CD14-positive monocyte (primary cell): ENCODE measurements around the gene ANO4. TPM values are rescaled to one million over a fixed set of nuclear protein-coding genes. Genes with fewer than 3 reads are reported as not detected.

Experiments
- DNase-seq, 3 donors: peaks; one replicate each; pipeline ENCODE4 v3.0.0-alpha.2; 2011 to 2022
- H2AFZ ChIP-seq: 2 replicates; pipeline ENCODE4 v1.6.0; 2012; ENCODE audit warnings: mild to moderate bottlenecking, low read depth, low read length, inconsistent platforms; ENCODE audit not compliant: insufficient read depth, poor library complexity, severe bottlenecking
- H3K27ac ChIP-seq, 2 donors: 1 replicate in 1 of 2; 2 replicates in 1 of 2; pipeline ENCODE4 v1.5.1; 2012 to 2013; ENCODE audit warnings: low read length in 2 of 2, control low read depth in 1 of 2, inconsistent platforms in 1 of 2, low read depth in 1 of 2, mild to moderate bottlenecking in 1 of 2
- H3K27me3 ChIP-seq, 2 donors: one replicate each; pipeline versions ENCODE4 v1.6.0 to v1.6.1; 2011 to 2013; ENCODE audit warnings: low read length in 2 of 2; ENCODE audit not compliant: control insufficient read depth in 2 of 2, insufficient read depth in 2 of 2
- H3K36me3 ChIP-seq, 2 donors: replicated peaks in 1 of 2; 1 replicate in 1 of 2; 2 replicates in 1 of 2; pipeline versions ENCODE4 v1.5.1 to v1.6.1; 2012 to 2013; ENCODE audit warnings: low read length in 2 of 2, control low read depth in 1 of 2, inconsistent platforms in 1 of 2, mild to moderate bottlenecking in 1 of 2; ENCODE audit not compliant: insufficient read depth in 2 of 2, control insufficient read depth in 1 of 2
- H3K4me1 ChIP-seq, 2 donors: 1 replicate in 1 of 2; 2 replicates in 1 of 2; pipeline versions ENCODE4 v1.5.1 to v1.6.1; 2012 to 2013; ENCODE audit warnings: low read length in 2 of 2, control low read depth in 1 of 2, inconsistent platforms in 1 of 2, mild to moderate bottlenecking in 1 of 2, moderate library complexity in 1 of 2; ENCODE audit not compliant: insufficient read depth in 2 of 2, control insufficient read depth in 1 of 2
- H3K4me2 ChIP-seq: replicated peaks from 2 replicates; pipeline ENCODE3; 2012; ENCODE audit warnings: low read length, moderate library complexity, mild to moderate bottlenecking; ENCODE audit not compliant: poor library complexity, severe bottlenecking; ENCODE audit errors: extremely low read depth
- H3K4me3 ChIP-seq, 3 experiments: fragments of 200-600 bp in 1 of 3; sonication (generic) in 1 of 3; replicated peaks in 1 of 3; 1 replicate in 2 of 3; 2 replicates in 1 of 3; pipeline ENCODE4 v1.5.1; 2011 to 2013; ENCODE audit warnings: low read length in 3 of 3, mild to moderate bottlenecking in 3 of 3, control low read depth in 2 of 3, low read depth in 2 of 3, inconsistent platforms in 1 of 3, moderate library complexity in 1 of 3
- H3K79me2 ChIP-seq: 2 replicates; pipeline ENCODE4 v1.6.0; 2012; ENCODE audit warnings: mild to moderate bottlenecking, control low read depth, inconsistent platforms, low read length, moderate library complexity; ENCODE audit not compliant: insufficient read depth
- H3K9ac ChIP-seq: 2 replicates; pipeline ENCODE4 v1.6.0; 2017; ENCODE audit warnings: low read length, mild to moderate bottlenecking; ENCODE audit not compliant: insufficient read depth, poor library complexity, severe bottlenecking
- H3K9me3 ChIP-seq, 2 donors: replicated peaks in 1 of 2; 1 replicate in 1 of 2; 2 replicates in 1 of 2; pipeline versions ENCODE4 v1.5.1 to v1.6.1; 2012 to 2013; ENCODE audit warnings: low read length in 2 of 2, control low read depth in 1 of 2; ENCODE audit not compliant: control insufficient read depth in 1 of 2, insufficient read depth in 1 of 2
- H4K20me1 ChIP-seq: 2 replicates; pipeline ENCODE4 v1.6.0; 2012; ENCODE audit warnings: mild to moderate bottlenecking, low read length, control low read depth, moderate library complexity; ENCODE audit not compliant: insufficient read depth
- H3K27ac Mint-ChIP-seq, 7 donors: one replicate each; pipeline ENCODE4 v1.8.0; 2020; ENCODE audit warnings: mild to moderate bottlenecking in 7 of 7, mixed read lengths in 7 of 7, moderate library complexity in 6 of 7, inconsistent platforms in 2 of 7
- H3K27me3 Mint-ChIP-seq, 3 donors: one replicate each; pipeline ENCODE4 v1.8.0; 2021 to 2022; ENCODE audit warnings: low read depth in 3 of 3, mild to moderate bottlenecking in 3 of 3, mixed read lengths in 3 of 3, moderate library complexity in 3 of 3, inconsistent platforms in 1 of 3
- H3K36me3 Mint-ChIP-seq, 2 donors: one replicate each; pipeline ENCODE4 v1.8.0; 2020; ENCODE audit warnings: mixed read lengths in 2 of 2, inconsistent platforms in 1 of 2, mild to moderate bottlenecking in 1 of 2
- H3K4me1 Mint-ChIP-seq: one replicate; pipeline ENCODE4 v1.8.0; 2020; ENCODE audit warnings: mild to moderate bottlenecking, mixed read lengths
- H3K4me3 Mint-ChIP-seq, 2 donors: one replicate each; pipeline ENCODE4 v1.8.0; 2020; ENCODE audit warnings: mild to moderate bottlenecking in 2 of 2, mixed read lengths in 2 of 2, moderate library complexity in 1 of 2
- H3K9me3 Mint-ChIP-seq, 7 donors: one replicate each; pipeline ENCODE4 v1.8.0; 2020 to 2022; ENCODE audit warnings: mixed read lengths in 7 of 7, mild to moderate bottlenecking in 6 of 7, moderate library complexity in 6 of 7, inconsistent platforms in 2 of 7
- CTCF ChIP-seq: fragments of 200-600 bp; IDR thresholded peaks from one replicate; pipeline ENCODE4 v1.8.0; 2022; ENCODE audit warnings: antibody characterized with exemption, mild to moderate bottlenecking
- WGBS: methylation state at CpG from one replicate; pipeline ENCODE4 v1.1.5; 2013; ENCODE audit warnings: missing lambda C conversion rate; ENCODE audit not compliant: insufficient coverage; 5-methylcytosine and 5-hydroxymethylcytosine counted together
- intact Hi-C, 2 donors: fragments of 100-400 bp; cut with micrococcal nuclease; formaldehyde crosslinking; loops; one replicate each; pipeline versions ENCODE4 v1.15.0 to v1.15.1; 2023
- polyA plus RNA-seq, 3 donors: library from polyadenylated mRNA; depleted of rRNA in 1 of 3; unstranded in 2 of 3; stranded (reverse) in 1 of 3; fragments of 300-500 nt in 2 of 3; fragments of >200 nt in 1 of 3; fragmentation: Illumina TruSeq in 2 of 3; gene quantifications; 1 replicate in 2 of 3; 2 replicates in 1 of 3; pipeline ENCODE4 v1.2.3, GENCODE V29; 2012 to 2021

Gene ANO4
- polyA plus RNA-seq, 3 donors, result not detected

- Histone ChIP-seq H3K4me3 (no peak overlapping the region), H3K9ac (no peak overlapping the region), H2AFZ (no peak overlapping the region), H3K79me2 (no peaks in the 10 kb centered on the region), H3K4me2 (no peak overlapping the region), H3K36me3 (no peaks in the 10 kb centered on the region), H3K4me1 (no peaks in the 10 kb centered on the region), H3K27me3 (peaks cover 0 to 4% of the 10 kb centered on the region in 2 donors), H4K20me1 (no peaks in the 10 kb centered on the region), H3K9me3 (no peaks in the 10 kb centered on the region), H3K27ac (no peak overlapping the region)
- no peaks in the 10 kb centered on the region for H3K4me1 Mint-ChIP-seq
- WGBS, result no CpG with 5 or more reads among the region's 3 CpGs
- peaks cover 11 to 17% (median 12%) of the 10 kb centered on the region in 3 donors for H3K27me3 Mint-ChIP-seq
- TF ChIP-seq CTCF, result no peak
- no peak for DNase-seq
- H3K4me3 Mint-ChIP-seq, result no peak overlapping the region
- peaks cover 0 to 4% (median 2%) of the 10 kb centered on the region in 7 donors for H3K9me3 Mint-ChIP-seq
- intact Hi-C loops, result no loop called here
- H3K27ac Mint-ChIP-seq, result no peak overlapping the region
- no peaks in the 10 kb centered on the region for H3K36me3 Mint-ChIP-seq
Measured at GRCh38 chr12:100798286-100799160, 3.9 kb downstream of the ANO4 start.

- no peaks in the 10 kb centered on the region for H4K20me1 ChIP-seq
- H3K4me2 ChIP-seq, result no peak overlapping the region
- H3K27me3 ChIP-seq, result no peaks in the 10 kb centered on the region
- H3K4me3 ChIP-seq, result no peak overlapping the region
- H3K79me2 ChIP-seq, result no peaks in the 10 kb centered on the region
- TF ChIP-seq CTCF, result no peak
- H3K9me3 ChIP-seq, result no peaks in the 10 kb centered on the region
- Mint-ChIP-seq H3K27me3 (peaks cover 7 to 11% (median 9%) of the 10 kb centered on the region in 3 donors), H3K36me3 (no peaks in the 10 kb centered on the region), H3K4me3 (no peak overlapping the region), H3K27ac (no peak overlapping the region), H3K9me3 (peaks cover 0 to 3% (median 1%) of the 10 kb centered on the region in 7 donors), H3K4me1 (no peaks in the 10 kb centered on the region)
- H3K36me3 ChIP-seq, result no peaks in the 10 kb centered on the region
- no peak overlapping the region for H3K27ac ChIP-seq
- no peaks in the 10 kb centered on the region for H3K4me1 ChIP-seq
- H2AFZ ChIP-seq, result no peak overlapping the region
- intact Hi-C loops, result no loop called here
- 80% methylated on average over 1 of the region's 2 CpGs for WGBS
- no peak for DNase-seq
- no peak overlapping the region for H3K9ac ChIP-seq
Measured at GRCh38 chr12:100799770-100800169, 5.2 kb downstream of the ANO4 start.
